Measurements from ENCODE around the gene USP43. TPM values are rescaled to one million over a fixed set of nuclear protein-coding genes. Genes with fewer than 3 reads are reported as not detected.

The USP43 gene
- total RNA-seq, 1 experiment from 2014 or later, result 8.1 TPM

- ATAC-seq, result no peak
Observed at GRCh38 chr17:9702482-9702881, 57.2 kb downstream of the USP43 start.

GRCh38 chr17:9702914-9703780 is 57.8 kb downstream of the USP43 start:
- Histone ChIP-seq H3K9ac (ENCODE audit: low read length) (no peak overlapping the region), H3K4me3 (ENCODE audit: low read length) (no peak overlapping the region), H3F3A (ENCODE audit: low read length, unreplicated experiment) (no peaks in the 10 kb centered on the region), H3K9me3 (ENCODE audit: low read length) (no peaks in the 10 kb centered on the region), H3K4me2 (ENCODE audit: low read length) (no peak overlapping the region), H3K27me3 (ENCODE audit: low read length) (no peaks in the 10 kb centered on the region), H3K36me3 (ENCODE audit: low read depth, low read length) (no peaks in the 10 kb centered on the region), H3K27ac (ENCODE audit: low read length) (no peak overlapping the region), H3K4me1 (ENCODE audit: insufficient read depth, low read length) (no peaks in the 10 kb centered on the region), H3K9me2 (replicated peaks; ENCODE audit: low read length) (no peaks in the 10 kb centered on the region), H3K79me2 (ENCODE audit: low read length) (no peaks in the 10 kb centered on the region), H4K20me1 (ENCODE audit: low read length) (no peaks in the 10 kb centered on the region), H2AFZ (ENCODE audit: low read length) (no peak overlapping the region)
- no TSS peak for BruUV-seq (replicated peaks)
- intact Hi-C loops (cut with micrococcal nuclease), result no loop called here
- POLR2A ChIA-PET (ENCODE audit: unreplicated experiment), result interaction anchor here (0.7 kb wide), 1 partner anchor 472 kb away, joined by 7 read pairs; no protein-coding TSS in a partner anchor
- TF ChIP-seq EZH2 (IDR thresholded peaks at IDR 0.05; ENCODE audit: low read length, unreplicated experiment) (no peak), EZH2phosphoT487 (IDR thresholded peaks at IDR 0.05; ENCODE audit: borderline replicate concordance, low read length) (no peak)
- TF ChIP-seq, protein P1, sequence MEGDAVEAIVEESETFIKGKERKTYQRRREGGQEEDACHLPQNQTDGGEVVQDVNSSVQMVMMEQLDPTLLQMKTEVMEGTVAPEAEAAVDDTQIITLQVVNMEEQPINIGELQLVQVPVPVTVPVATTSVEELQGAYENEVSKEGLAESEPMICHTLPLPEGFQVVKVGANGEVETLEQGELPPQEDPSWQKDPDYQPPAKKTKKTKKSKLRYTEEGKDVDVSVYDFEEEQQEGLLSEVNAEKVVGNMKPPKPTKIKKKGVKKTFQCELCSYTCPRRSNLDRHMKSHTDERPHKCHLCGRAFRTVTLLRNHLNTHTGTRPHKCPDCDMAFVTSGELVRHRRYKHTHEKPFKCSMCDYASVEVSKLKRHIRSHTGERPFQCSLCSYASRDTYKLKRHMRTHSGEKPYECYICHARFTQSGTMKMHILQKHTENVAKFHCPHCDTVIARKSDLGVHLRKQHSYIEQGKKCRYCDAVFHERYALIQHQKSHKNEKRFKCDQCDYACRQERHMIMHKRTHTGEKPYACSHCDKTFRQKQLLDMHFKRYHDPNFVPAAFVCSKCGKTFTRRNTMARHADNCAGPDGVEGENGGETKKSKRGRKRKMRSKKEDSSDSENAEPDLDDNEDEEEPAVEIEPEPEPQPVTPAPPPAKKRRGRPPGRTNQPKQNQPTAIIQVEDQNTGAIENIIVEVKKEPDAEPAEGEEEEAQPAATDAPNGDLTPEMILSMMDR (conservative IDR thresholded peaks at IDR 0.05; ENCODE audit: low read depth, low read length), result no peak
- ATAC-seq, result no peak
- CTCF ChIA-PET, result no interaction called here
- no peak for DNase-seq

More at GRCh38 chr17:9702482-9702881, 57.2 kb downstream of the USP43 start:
- H3F3A ChIP-seq (ENCODE audit: low read length, unreplicated experiment), result no peaks in the 10 kb centered on the region
- no peaks in the 10 kb centered on the region for H4K20me1 ChIP-seq (ENCODE audit: low read length)
- intact Hi-C loops (cut with micrococcal nuclease), result no loop called here
- POLR2A ChIA-PET (ENCODE audit: unreplicated experiment), result no interaction called here
- no TSS peak for BruUV-seq (replicated peaks)
- H3K4me2 ChIP-seq (ENCODE audit: low read length), result no peak overlapping the region
- no peaks in the 10 kb centered on the region for H3K4me1 ChIP-seq (ENCODE audit: insufficient read depth, low read length)
- no peak overlapping the region for H2AFZ ChIP-seq (ENCODE audit: low read length)
- TF ChIP-seq EZH2 (IDR thresholded peaks at IDR 0.05; ENCODE audit: low read length, unreplicated experiment) (no peak), EZH2phosphoT487 (IDR thresholded peaks at IDR 0.05; ENCODE audit: borderline replicate concordance, low read length) (no peak)
- TF ChIP-seq, protein P1 (conservative IDR thresholded peaks at IDR 0.05; ENCODE audit: low read depth, low read length), result no peak
- H3K27ac ChIP-seq (ENCODE audit: low read length), result no peak overlapping the region
- no peak for DNase-seq
- no peaks in the 10 kb centered on the region for H3K27me3 ChIP-seq (ENCODE audit: low read length)
- no peaks in the 10 kb centered on the region for H3K9me2 ChIP-seq (replicated peaks; ENCODE audit: low read length)
- no peaks in the 10 kb centered on the region for H3K79me2 ChIP-seq (ENCODE audit: low read length)
- H3K9me3 ChIP-seq (ENCODE audit: low read length), result no peaks in the 10 kb centered on the region
- CTCF ChIA-PET, result no interaction called here
- no peaks in the 10 kb centered on the region for H3K36me3 ChIP-seq (ENCODE audit: low read depth, low read length)
- no peak overlapping the region for H3K9ac ChIP-seq (ENCODE audit: low read length)
- no peak overlapping the region for H3K4me3 ChIP-seq (ENCODE audit: low read length)

DNA sequence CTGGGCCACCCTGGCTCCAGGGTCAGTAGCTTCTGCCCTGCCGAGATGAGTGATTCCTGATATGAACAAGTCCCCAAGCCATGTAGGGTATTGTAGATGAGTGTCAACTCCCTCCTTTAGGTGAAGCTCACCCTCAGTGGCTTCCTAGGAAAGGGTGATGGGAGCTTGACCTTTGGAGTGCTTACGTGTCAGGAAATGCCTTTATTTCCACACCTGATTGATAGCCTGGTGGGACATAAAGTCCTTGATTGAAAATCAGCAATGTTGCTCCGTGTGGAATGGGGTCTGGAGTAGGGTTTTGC is 58.4 kb downstream of the USP43 start:
- no peaks in the 10 kb centered on the region for H3F3A ChIP-seq (ENCODE audit: low read length, unreplicated experiment)
- TF ChIP-seq EZH2phosphoT487 (IDR thresholded peaks at IDR 0.05; ENCODE audit: borderline replicate concordance, low read length), result no peak
- TF ChIP-seq EZH2 (IDR thresholded peaks at IDR 0.05; ENCODE audit: low read length, unreplicated experiment), result no peak
- TF ChIP-seq, protein P1 (conservative IDR thresholded peaks at IDR 0.05; ENCODE audit: low read depth, low read length), result no peak
- ChIA-PET POLR2A (ENCODE audit: unreplicated experiment) (interaction anchor here (0.7 kb wide), 1 partner anchor 472 kb away, joined by 7 read pairs; no protein-coding TSS in a partner anchor), CTCF (no interaction called here)
- no peak for ATAC-seq
- no peak overlapping the region for H3K27ac ChIP-seq (ENCODE audit: low read length)
- no peaks in the 10 kb centered on the region for H3K79me2 ChIP-seq (ENCODE audit: low read length)
- H3K9me2 ChIP-seq (replicated peaks; ENCODE audit: low read length), result no peaks in the 10 kb centered on the region
- no peak overlapping the region for H2AFZ ChIP-seq (ENCODE audit: low read length)
- no peak for DNase-seq
- H3K36me3 ChIP-seq (ENCODE audit: low read depth, low read length), result no peaks in the 10 kb centered on the region
- H3K4me2 ChIP-seq (ENCODE audit: low read length), result no peak overlapping the region
- no peaks in the 10 kb centered on the region for H3K9me3 ChIP-seq (ENCODE audit: low read length)
- H3K4me1 ChIP-seq (ENCODE audit: insufficient read depth, low read length), result no peaks in the 10 kb centered on the region
- intact Hi-C loops (cut with micrococcal nuclease), result no loop called here
- no peaks in the 10 kb centered on the region for H4K20me1 ChIP-seq (ENCODE audit: low read length)
- H3K9ac ChIP-seq (ENCODE audit: low read length), result no peak overlapping the region
- no TSS peak for BruUV-seq (replicated peaks)
- no peak overlapping the region for H3K4me3 ChIP-seq (ENCODE audit: low read length)
- no peaks in the 10 kb centered on the region for H3K27me3 ChIP-seq (ENCODE audit: low read length)

Data from PC-3 (cell line).